GM15510 (cell line): Measurements from ENCODE around the gene RPEL1.

Experiments used
- POLR2A ChIP-seq: IDR thresholded peaks from 3 replicates; pipeline ENCODE4 v1.6.1; 2011; ENCODE audit warnings: borderline replicate concordance; ENCODE audit not compliant: insufficient read length; ENCODE audit errors: extremely low read depth

RPEL1 gene

GRCh38 chr10:103276251-103276895 lies 30.7 kb downstream of the RPEL1 start:
- no peak for TF ChIP-seq POLR2A

DNA sequence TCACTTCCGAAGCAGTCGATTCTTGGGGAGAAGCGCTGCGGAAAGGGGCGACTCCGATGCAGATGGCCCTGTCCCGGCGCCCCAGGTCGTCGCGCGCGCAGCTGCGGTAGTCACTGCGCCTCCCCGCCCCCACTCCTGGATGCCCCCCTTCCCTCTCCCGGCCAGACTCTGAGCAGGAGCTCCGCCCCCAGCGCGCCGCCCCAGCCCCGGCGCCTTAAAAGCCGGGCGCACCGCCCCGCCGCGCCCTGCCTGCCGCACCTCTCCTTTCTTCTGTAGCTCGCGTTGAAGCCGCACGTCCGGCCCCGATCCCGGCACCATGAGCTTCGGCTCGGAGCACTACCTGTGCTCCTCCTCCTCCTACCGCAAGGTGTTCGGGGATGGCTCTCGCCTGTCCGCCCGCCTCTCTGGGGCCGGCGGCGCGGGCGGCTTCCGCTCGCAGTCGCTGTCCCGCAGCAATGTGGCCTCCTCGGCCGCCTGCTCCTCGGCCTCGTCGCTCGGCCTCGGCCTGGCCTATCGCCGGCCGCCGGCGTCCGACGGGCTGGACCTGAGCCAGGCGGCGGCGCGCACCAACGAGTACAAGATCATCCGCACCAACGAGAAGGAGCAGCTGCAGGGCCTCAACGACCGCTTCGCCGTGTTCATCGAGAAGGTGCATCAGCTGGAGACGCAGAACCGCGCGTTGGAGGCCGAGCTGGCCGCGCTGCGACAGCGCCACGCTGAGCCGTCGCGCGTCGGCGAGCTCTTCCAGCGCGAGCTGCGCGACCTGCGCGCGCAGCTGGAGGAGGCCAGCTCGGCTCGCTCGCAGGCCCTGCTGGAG lies 31.4 kb downstream of the RPEL1 start, which contains the start of gene INA:
INA (plus strand) TSS at position 243 of the 817 bp plus-strand sequence; CDS start at position 317, 74 bp downstream.
- no peak for TF ChIP-seq POLR2A

GRCh38 chr10:103277713-103278536 lies 32.2 kb downstream of the RPEL1 start:
- no peak for TF ChIP-seq POLR2A

DNA sequence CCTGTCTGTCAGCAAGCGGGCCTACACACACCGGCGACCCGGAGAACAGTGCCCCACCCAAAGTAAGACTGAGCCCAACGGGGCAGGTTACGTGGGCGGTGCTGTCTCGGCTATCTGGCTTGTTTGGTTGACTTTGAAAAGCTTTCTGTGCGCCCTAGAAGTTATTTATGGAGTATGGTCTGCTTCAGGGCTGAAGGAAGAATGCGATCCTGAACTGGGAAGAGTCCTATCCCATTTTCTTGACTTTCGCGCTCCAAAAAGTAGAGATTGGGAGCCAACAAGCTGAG lies 32.8 kb downstream of the RPEL1 start:
- TF ChIP-seq POLR2A, result no peak

DNA sequence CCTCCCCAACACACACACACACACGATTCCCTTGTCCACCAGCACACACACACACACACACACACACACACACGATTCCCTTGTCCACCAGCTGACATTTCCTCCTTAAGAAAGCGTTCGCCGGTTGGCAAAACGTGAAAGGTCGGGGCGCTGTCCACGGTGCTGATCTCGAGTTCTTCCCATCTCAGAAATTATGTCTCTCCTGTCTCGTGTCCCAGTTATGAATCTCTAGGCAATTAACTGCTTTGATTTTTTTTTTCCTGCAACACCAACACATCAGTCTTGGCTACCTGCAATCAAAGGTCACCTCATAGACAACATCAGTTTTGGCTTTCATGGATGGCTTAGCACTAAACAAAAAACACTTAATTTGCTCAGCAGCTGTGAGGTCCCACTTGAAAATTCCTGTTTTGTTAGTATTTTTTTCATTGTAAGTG lies 33.2 kb downstream of the RPEL1 start:
- TF ChIP-seq POLR2A, result no peak

DNA sequence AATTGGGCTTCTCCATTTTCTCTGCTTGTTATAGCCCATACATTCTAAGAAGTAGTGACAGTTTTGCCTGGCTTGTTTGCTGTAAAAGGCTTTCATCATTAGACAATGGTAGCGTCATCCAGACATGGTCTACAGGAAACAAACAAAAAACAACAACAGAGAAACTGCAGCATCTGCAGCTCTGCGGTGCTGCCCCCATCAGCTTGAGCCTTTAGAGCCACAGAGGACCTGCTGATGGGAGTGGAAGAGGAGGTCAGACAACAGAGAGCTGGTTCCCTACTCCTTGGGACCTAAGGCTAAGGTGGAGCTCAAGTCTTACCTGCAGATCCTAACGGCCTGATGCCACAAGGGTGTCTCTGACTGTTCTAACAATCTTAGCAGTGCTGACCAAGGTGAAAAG lies 34.3 kb downstream of the RPEL1 start:
- no peak for TF ChIP-seq POLR2A

DNA sequence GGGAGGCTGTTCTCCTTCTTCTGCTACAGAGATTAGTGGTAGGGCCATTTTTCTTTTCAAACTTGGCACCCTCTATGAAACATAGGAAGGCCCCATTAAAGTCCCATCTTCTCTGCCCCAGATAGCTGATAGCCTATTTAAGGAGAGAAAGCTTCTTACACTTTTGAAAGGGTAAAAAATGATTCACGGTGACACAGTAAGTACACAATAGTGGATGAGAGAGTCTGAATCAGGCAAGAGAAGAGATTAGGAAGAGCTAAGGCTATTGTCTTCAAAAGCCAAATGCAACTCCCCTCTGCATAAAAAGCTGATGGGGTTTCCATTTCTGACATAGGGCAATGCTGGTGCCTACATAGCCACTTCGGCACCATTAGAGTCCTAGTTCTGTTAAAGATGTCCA lies 34.8 kb downstream of the RPEL1 start:
- TF ChIP-seq POLR2A, result no peak

GRCh38 chr10:103281753-103282152 lies 36.1 kb downstream of the RPEL1 start:
- TF ChIP-seq POLR2A, result no peak

DNA sequence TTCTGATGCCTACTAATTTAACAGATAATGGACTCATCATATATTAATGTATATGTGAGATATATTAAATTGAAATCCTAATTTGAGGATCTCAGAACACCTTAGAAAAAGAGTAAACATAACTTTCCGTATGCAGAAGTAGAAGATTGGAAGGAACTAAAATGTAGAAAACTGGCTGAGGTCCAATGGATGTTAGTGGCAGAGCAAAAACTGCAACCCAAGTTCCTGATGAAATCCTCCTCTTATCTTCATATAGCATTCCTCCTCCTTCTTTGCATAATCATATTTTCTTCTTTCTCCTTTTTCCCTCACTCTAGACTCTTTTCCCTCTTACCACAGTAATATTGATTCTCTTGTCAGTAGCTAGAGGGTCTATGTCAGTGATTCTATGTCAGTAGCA lies 37.3 kb downstream of the RPEL1 start:
- no peak for TF ChIP-seq POLR2A

- no peak for TF ChIP-seq POLR2A
These were observed 38.5 kb downstream of the RPEL1 start for GRCh38 chr10:103284170-103284569.

DNA sequence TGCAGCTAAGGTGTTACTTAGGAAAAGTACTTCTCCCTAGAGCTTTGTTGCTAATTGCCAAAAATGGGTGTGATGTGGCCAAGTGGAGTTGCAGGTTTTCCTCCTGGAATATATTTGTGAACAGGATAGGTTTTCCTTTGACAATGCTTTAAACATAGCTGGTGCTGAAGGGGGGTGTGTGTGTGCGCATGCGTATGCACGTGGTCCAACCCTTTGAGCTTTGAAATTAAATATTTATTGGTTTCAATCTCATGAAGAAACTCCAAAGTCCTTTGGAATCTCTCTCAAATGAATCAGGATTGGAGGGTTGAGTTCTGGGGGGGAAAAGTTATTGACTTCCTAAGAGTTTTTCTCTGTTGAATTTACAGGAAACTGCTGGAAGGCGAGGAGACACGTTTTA lies 42.3 kb downstream of the RPEL1 start:
- TF ChIP-seq POLR2A, result no peak

DNA sequence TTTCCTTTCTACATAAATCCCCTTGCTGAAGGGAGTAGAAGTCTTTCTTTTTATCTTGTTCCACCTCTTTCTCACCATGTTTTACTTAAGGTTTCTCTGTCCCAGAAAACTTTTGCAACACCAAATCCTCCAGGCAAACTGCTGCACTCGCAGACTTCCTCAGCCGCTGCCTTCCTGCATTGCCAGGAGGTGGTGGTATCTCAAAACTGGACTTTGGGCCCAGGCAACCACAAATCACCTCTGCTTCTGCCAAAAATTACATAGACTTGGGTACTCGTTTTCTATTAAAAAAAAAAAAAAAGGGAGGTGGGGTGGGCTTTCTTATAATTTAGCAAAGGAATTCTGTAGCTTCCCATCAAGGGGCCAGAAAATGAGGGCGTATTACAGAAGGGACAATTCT lies 45.9 kb downstream of the RPEL1 start:
- no peak for TF ChIP-seq POLR2A

DNA sequence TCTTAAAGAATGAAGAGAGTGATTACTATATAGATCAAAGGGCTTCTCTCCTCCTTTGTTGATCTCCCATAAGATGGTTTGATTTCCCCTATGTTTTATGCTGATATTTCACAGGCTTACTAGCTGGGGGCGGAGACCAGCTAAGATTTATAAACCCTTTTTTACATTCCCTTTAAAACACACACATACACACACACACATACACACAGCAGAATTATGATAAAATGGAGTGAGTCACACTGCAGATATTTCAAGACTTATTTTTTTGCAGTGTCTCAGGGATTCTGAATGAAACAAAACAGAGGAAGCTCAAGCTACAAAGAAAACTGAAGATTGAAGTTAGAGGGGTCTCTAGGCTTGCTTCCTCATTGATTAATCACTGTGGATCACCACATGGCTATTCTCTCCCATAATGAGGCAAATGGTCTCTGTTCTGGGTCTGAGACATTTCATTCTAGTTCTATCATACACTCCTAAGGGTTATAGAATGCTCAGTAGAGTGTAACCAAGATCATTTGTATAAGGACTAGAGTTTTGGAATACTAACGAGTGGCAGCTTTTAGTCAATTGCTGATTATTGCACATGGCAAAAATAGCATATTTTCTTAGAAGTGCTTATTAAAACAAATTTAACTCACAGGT lies 49.8 kb downstream of the RPEL1 start:
- no peak for TF ChIP-seq POLR2A
